ENCODE data around the gene RANBP9.

GRCh38 chr6:13722880-13723279, 11.2 kb upstream of the RANBP9 start:
- TF ChIP-seq CTCF (IDR thresholded peaks at IDR 0.05) (no peak), POLR2A (IDR thresholded peaks at IDR 0.05) (no peak)
